HepG2 (cell line): ENCODE data around the gene CHTF8. TPM values are rescaled to one million over a fixed set of nuclear protein-coding genes. Genes with fewer than 3 reads are reported as not detected.

Source experiments
- ATAC-seq: fragments of 200-7000 bp; cut with Tn5 transposase; 3 replicates; pipeline ENCODE4 v1.9.1; 2020; ENCODE audit warnings: mild to moderate bottlenecking, moderate library complexity
- BruUV-seq: library from RNA; stranded (reverse); fragments of 400-500 nt; replicated peaks from 2 replicates; lab custom pipeline; 2021; lab: Mats Ljungman, UMichigan
- CTCF ChIA-PET: fragments of 300-600 bp; formaldehyde crosslinking; extraction: SDS; loops from one replicate; lab custom pipeline; 2021; ENCODE audit warnings: low total read pairs, inconsistent platforms, low intra/inter-chr PET ratio; lab: Yijun Ruan, JAX
- POLR2A ChIA-PET: fragments of 350-600 bp; sonication (Branson Sonifier 250); formaldehyde crosslinking; loops from one replicate; lab custom pipeline; 2020; ENCODE audit warnings: antibody characterized with exemption, inconsistent platforms; lab: Yijun Ruan, JAX
- DNase-seq: peaks from one replicate; pipeline ENCODE4 v3.0.0-alpha.2; 2015; ENCODE audit warnings: low spot score
- FAIRE-seq: peaks from 3 replicates; lab custom pipeline; 2011; peaks lifted over from hg19 to GRCh38; lab: Jason Lieb, UNC
- H2AFZ ChIP-seq: one replicate; pipeline ENCODE4 v1.6.1; 2011; ENCODE audit warnings: low read length, inconsistent platforms
- H3K27ac ChIP-seq: fragments of 300-600 bp; 3 replicates; pipeline ENCODE4 v1.8.0; 2011; ENCODE audit warnings: mixed run types, mild to moderate bottlenecking, mixed read lengths, low read length, inconsistent platforms; ENCODE audit not compliant: insufficient read depth; ENCODE audit errors: extremely low read length
- H3K27me3 ChIP-seq, 2 experiments: fragments of 200-600 bp in 1 of 2; 2 replicates in 1 of 2; 3 replicates in 1 of 2; pipeline versions ENCODE4 v1.6.0 to v1.8.0; 2011; ENCODE audit warnings: low read length in 2 of 2, mild to moderate bottlenecking in 2 of 2, moderate library complexity in 2 of 2, inconsistent platforms in 1 of 2; ENCODE audit not compliant: insufficient read depth in 2 of 2, control insufficient read depth in 1 of 2
- H3K36me3 ChIP-seq, 2 experiments: fragments of 200-600 bp in 1 of 2; replicated peaks in 1 of 2; 2 replicates in 1 of 2; 3 replicates in 1 of 2; pipeline versions ENCODE4 v1.5.1 to v1.8.0; 2011; ENCODE audit warnings: low read length in 2 of 2, inconsistent platforms in 1 of 2; ENCODE audit not compliant: insufficient read depth in 2 of 2, control insufficient read depth in 1 of 2
- H3K4me1 ChIP-seq: 2 replicates; pipeline ENCODE4 v1.5.1; 2012; ENCODE audit warnings: low read length, inconsistent platforms; ENCODE audit not compliant: insufficient read depth
- H3K4me2 ChIP-seq: 2 replicates; pipeline ENCODE4 v1.6.0; 2011; ENCODE audit warnings: low read depth, low read length, inconsistent platforms
- H3K4me3 ChIP-seq, 3 experiments: fragments of 200-600 bp in 1 of 3; sonication (generic), shearing (Covaris generic) in 1 of 3; replicated peaks in 1 of 3; 2 replicates each; pipeline ENCODE4 v1.5.1; 2011 to 2016; ENCODE audit warnings: low read length in 3 of 3, inconsistent platforms in 2 of 3, low read depth in 2 of 3, mild to moderate bottlenecking in 2 of 3, control low read depth in 1 of 3, mixed read lengths in 1 of 3; ENCODE audit not compliant: insufficient read depth in 1 of 3
- H3K79me2 ChIP-seq: one replicate; pipeline ENCODE4 v1.6.1; 2011; ENCODE audit warnings: low read length, inconsistent platforms; ENCODE audit not compliant: insufficient read depth
- H3K9ac ChIP-seq: 2 replicates; pipeline ENCODE4 v1.6.0; 2011; ENCODE audit warnings: mild to moderate bottlenecking, low read depth, low read length, inconsistent platforms; ENCODE audit not compliant: insufficient read depth
- H3K9me3 ChIP-seq: 2 replicates; pipeline ENCODE4 v1.5.1; 2012; ENCODE audit warnings: mild to moderate bottlenecking, low read length
- H4K20me1 ChIP-seq: 2 replicates; pipeline ENCODE4 v1.6.0; 2011; ENCODE audit warnings: inconsistent platforms, mild to moderate bottlenecking, low read length, moderate library complexity; ENCODE audit not compliant: insufficient read depth
- AGO2 ChIP-seq: fragments of 200-400 bp; formaldehyde crosslinking; optimal IDR thresholded peaks from 2 replicates; pipeline ENCODE3; 2017; ENCODE audit warnings: mild to moderate bottlenecking, low read depth, low read length, moderate library complexity
- EHMT2 ChIP-seq: fragments of 200-600 bp; sonication (generic); IDR thresholded peaks from 2 replicates; pipeline ENCODE4 v1.7.0; 2017; ENCODE audit warnings: antibody characterized with exemption, low read depth, low read length, borderline replicate concordance
- MXI1 ChIP-seq: IDR thresholded peaks from 3 replicates; pipeline ENCODE4 v1.6.1; 2012; ENCODE audit warnings: low read depth, low read length, inconsistent platforms, borderline replicate concordance
- SMAD1 ChIP-seq: sonication (generic); formaldehyde crosslinking; IDR thresholded peaks from 2 replicates; pipeline ENCODE4 v1.4.0; 2020; ENCODE audit warnings: missing genetic modification reagents, low read depth, mild to moderate bottlenecking, borderline replicate concordance
- THAP11 ChIP-seq: IDR thresholded peaks from 2 replicates; pipeline ENCODE4 v1.6.1; 2016; ENCODE audit warnings: missing biosample characterization, missing genetic modification reagents
- TSC22D2 ChIP-seq: sonication (generic); formaldehyde crosslinking; IDR thresholded peaks from 2 replicates; pipeline ENCODE4 v1.5.1; 2020; ENCODE audit warnings: missing genetic modification reagents, mild to moderate bottlenecking, borderline replicate concordance
- ZC3H13 ChIP-seq: sonication (generic); formaldehyde crosslinking; IDR thresholded peaks from 2 replicates; pipeline ENCODE4 v1.8.1; 2023; ENCODE audit warnings: mild to moderate bottlenecking, missing genetic modification reagents, moderate library complexity
- WGBS: methylation state at CpG from one replicate; pipeline ENCODE4 v1.1.6; 2017; ENCODE audit warnings: low lambda C conversion rate; 5-methylcytosine and 5-hydroxymethylcytosine counted together
- in situ Hi-C: cut with HindIII; loops from 2 replicates; pipeline ENCODE4 v1.10.0; 2017; ENCODE audit warnings: low pct_unique_long_range_greater_than_20kb; ENCODE audit not compliant: extremely low pct_ligation_motif_present
- intact Hi-C: fragments of 100-400 bp; cut with micrococcal nuclease; formaldehyde crosslinking; loops from one replicate; pipeline ENCODE4 v1.10.0; 2022; ENCODE audit not compliant: unreplicated experiment
- polyA plus RNA-seq, 8 experiments: library from polyadenylated mRNA; depleted of rRNA in 3 of 8; stranded (reverse) in 7 of 8; unstranded in 1 of 8; fragments of >200 nt; fragmentation: Illumina TruSeq in 4 of 8; extraction: Trizol in 4 of 8; gene quantifications; 2 replicates each; pipeline versions ENCODE4 v1.2.1 to v1.2.3, GENCODE V29; 2011 to 2016; ENCODE audit warnings: low read depth in 4 of 8, missing spikeins in 1 of 8, mixed read lengths in 1 of 8; ENCODE audit not compliant: insufficient read depth in 1 of 8
- total RNA-seq, 5 experiments: library from RNA; depleted of rRNA; stranded (reverse); fragments of >200 nt; fragmentation: Illumina TruSeq; extraction: Trizol; gene quantifications; 2 replicates each; pipeline ENCODE4 v1.2.3, GENCODE V29; 2016; ENCODE audit warnings: low read depth in 1 of 5
- TF ChIP-seq, protein P1 (sequence below): sonication (generic); formaldehyde crosslinking; IDR thresholded peaks from 2 replicates; pipeline ENCODE4 v1.8.0; 2023; ENCODE audit warnings: mild to moderate bottlenecking, missing genetic modification reagents
- TF ChIP-seq, protein P2 (sequence below): sonication (generic); formaldehyde crosslinking; IDR thresholded peaks from 2 replicates; pipeline ENCODE4 v1.9.0; 2021; ENCODE audit warnings: missing genetic modification reagents, borderline replicate concordance
- TF ChIP-seq, protein P3 (sequence below): sonication (generic); formaldehyde crosslinking; IDR thresholded peaks from one replicate; pipeline ENCODE4 v1.5.1; 2020; ENCODE audit warnings: mild to moderate bottlenecking, missing genetic modification reagents; ENCODE audit errors: not compliant biosample characterization
- TF ChIP-seq, protein P4 (sequence below): sonication (generic); formaldehyde crosslinking; IDR thresholded peaks from 2 replicates; pipeline ENCODE4 v1.4.0; 2020; ENCODE audit warnings: missing genetic modification reagents

Gene CHTF8
- total and polyA plus RNA-seq, 2 of the 13 experiments (the other 11 are each of a cell fraction or from before 2014, with no cell fraction given): 37.2 to 67.5 TPM

DNA sequence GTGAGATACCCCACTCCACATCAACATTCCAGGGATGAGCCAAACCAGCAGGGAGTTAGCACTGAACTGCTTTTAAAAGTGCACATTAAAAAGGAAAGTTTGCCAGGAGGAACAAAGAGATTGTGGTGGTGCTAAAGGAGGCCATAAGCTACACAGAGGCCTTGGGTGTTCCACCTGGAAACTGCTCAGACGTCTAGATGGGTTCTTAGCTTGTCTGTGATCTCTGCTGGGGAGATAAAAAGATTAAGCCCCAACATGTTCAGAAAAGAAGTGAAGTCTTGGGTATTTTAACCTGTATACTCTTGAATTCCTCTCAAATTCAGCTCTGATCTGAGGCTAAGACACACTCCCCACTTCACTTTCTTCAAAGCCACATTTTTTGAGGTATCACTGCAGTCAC, 16.6 kb downstream of the CHTF8 start:
- CTCF ChIA-PET: no interaction called here
- no peak for ATAC-seq

More for the DNA sequence above, 16.6 kb downstream of the CHTF8 start:
- TF ChIP-seq ZC3H13 (CRISPR knock-in tag): no peak
- TF ChIP-seq, protein P1, sequence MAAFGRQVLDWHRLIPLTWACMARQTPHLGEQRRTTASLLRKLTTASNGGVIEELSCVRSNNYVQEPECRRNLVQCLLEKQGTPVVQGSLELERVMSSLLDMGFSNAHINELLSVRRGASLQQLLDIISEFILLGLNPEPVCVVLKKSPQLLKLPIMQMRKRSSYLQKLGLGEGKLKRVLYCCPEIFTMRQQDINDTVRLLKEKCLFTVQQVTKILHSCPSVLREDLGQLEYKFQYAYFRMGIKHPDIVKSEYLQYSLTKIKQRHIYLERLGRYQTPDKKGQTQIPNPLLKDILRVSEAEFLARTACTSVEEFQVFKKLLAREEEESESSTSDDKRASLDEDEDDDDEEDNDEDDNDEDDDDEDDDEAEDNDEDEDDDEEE (CRISPR knock-in tag): no peak
- TF ChIP-seq, protein P2, sequence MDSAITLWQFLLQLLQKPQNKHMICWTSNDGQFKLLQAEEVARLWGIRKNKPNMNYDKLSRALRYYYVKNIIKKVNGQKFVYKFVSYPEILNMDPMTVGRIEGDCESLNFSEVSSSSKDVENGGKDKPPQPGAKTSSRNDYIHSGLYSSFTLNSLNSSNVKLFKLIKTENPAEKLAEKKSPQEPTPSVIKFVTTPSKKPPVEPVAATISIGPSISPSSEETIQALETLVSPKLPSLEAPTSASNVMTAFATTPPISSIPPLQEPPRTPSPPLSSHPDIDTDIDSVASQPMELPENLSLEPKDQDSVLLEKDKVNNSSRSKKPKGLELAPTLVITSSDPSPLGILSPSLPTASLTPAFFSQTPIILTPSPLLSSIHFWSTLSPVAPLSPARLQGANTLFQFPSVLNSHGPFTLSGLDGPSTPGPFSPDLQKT (CRISPR knock-in tag): no peak
- no peak for TF ChIP-seq TSC22D2 (CRISPR knock-in tag)
- TF ChIP-seq, protein P3, sequence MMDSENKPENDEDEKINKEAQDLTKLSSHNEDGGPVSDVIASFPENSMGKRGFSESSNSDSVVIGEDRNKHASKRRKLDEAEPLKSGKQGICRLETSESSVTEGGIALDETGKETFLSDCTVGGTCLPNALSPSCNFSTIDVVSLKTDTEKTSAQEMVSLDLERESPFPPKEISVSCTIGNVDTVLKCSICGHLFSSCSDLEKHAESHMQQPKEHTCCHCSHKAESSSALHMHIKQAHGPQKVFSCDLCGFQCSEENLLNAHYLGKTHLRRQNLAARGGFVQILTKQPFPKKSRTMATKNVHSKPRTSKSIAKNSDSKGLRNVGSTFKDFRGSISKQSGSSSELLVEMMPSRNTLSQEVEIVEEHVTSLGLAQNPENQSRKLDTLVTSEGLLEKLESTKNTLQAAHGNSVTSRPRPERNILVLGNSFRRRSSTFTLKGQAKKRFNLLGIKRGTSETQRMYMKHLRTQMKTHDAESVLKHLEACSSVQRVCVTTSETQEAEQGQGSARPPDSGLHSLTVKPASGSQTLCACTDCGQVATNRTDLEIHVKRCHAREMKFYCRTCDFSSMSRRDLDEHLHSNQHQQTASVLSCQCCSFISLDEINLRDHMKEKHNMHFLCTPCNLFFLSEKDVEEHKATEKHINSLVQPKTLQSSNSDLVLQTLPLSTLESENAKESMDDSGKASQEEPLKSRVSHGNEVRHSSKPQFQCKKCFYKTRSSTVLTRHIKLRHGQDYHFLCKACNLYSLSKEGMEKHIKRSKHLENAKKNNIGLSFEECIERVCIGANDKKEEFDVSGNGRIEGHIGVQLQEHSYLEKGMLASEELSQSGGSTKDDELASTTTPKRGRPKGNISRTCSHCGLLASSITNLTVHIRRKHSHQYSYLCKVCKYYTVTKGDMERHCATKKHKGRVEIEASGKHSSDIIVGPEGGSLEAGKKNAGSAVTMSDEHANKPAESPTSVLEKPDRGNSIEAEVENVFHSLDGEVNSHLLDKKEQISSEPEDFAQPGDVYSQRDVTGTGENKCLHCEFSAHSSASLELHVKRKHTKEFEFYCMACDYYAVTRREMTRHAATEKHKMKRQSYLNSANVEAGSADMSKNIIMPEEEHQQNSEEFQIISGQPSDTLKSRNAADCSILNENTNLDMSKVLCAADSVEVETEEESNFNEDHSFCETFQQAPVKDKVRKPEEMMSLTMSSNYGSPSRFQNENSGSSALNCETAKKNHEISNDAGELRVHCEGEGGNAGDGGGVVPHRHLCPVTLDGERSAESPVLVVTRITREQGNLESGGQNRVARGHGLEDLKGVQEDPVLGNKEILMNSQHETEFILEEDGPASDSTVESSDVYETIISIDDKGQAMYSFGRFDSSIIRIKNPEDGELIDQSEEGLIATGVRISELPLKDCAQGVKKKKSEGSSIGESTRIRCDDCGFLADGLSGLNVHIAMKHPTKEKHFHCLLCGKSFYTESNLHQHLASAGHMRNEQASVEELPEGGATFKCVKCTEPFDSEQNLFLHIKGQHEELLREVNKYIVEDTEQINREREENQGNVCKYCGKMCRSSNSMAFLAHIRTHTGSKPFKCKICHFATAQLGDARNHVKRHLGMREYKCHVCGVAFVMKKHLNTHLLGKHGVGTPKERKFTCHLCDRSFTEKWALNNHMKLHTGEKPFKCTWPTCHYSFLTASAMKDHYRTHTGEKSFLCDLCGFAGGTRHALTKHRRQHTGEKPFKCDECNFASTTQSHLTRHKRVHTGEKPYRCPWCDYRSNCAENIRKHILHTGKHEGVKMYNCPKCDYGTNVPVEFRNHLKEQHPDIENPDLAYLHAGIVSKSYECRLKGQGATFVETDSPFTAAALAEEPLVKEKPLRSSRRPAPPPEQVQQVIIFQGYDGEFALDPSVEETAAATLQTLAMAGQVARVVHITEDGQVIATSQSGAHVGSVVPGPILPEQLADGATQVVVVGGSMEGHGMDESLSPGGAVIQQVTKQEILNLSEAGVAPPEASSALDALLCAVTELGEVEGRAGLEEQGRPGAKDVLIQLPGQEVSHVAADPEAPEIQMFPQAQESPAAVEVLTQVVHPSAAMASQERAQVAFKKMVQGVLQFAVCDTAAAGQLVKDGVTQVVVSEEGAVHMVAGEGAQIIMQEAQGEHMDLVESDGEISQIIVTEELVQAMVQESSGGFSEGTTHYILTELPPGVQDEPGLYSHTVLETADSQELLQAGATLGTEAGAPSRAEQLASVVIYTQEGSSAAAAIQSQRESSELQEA (CRISPR knock-in tag): no peak
- TF ChIP-seq EHMT2: no peak
- TF ChIP-seq MXI1: no peak
- no peak for TF ChIP-seq THAP11 (CRISPR knock-in tag)
- TF ChIP-seq, protein P4, sequence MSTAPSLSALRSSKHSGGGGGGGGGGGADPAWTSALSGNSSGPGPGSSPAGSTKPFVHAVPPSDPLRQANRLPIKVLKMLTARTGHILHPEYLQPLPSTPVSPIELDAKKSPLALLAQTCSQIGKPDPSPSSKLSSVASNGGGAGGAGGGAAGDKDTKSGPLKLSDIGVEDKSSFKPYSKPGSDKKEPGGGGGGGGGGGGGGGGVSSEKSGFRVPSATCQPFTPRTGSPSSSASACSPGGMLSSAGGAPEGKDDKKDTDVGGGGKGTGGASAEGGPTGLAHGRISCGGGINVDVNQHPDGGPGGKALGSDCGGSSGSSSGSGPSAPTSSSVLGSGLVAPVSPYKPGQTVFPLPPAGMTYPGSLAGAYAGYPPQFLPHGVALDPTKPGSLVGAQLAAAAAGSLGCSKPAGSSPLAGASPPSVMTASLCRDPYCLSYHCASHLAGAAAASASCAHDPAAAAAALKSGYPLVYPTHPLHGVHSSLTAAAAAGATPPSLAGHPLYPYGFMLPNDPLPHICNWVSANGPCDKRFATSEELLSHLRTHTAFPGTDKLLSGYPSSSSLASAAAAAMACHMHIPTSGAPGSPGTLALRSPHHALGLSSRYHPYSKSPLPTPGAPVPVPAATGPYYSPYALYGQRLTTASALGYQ (CRISPR knock-in tag): no peak
- no peak for TF ChIP-seq AGO2
- no peak for TF ChIP-seq SMAD1
- TF ChIP-seq, all 625 proteins: peak for 0
- Histone ChIP-seq H3K9ac (no peak overlapping the region), H3K4me3 (no peak overlapping the region), H2AFZ (no peak overlapping the region), H3K27ac (no peak overlapping the region), H3K79me2 (no peaks in the 10 kb centered on the region), H3K4me1 (0 out of 2 replicates have a peak, but pooled peaks cover 5% of the 10 kb centered on the region), H3K4me2 (no peak overlapping the region), H3K36me3 (peaks cover 16 to 40% of the 10 kb centered on the region in 2 experiments), H4K20me1 (no peaks in the 10 kb centered on the region), H3K9me3 (no peaks in the 10 kb centered on the region), H3K27me3 (no peaks in the 10 kb centered on the region)
- in situ Hi-C loops (loop anchor here (25.0 kb wide), 1 partner anchor 404 kb away; no protein-coding TSS in a partner anchor), intact Hi-C loops (no loop called here)
- FAIRE-seq (no peak), DNase-seq (no peak)
- POLR2A ChIA-PET: no interaction called here
- no TSS peak for BruUV-seq
- 92% methylated on average over 1 of the region's 1 CpG for WGBS
